ENCODE data around the gene MYO15B.

MYO15B gene

DNA sequence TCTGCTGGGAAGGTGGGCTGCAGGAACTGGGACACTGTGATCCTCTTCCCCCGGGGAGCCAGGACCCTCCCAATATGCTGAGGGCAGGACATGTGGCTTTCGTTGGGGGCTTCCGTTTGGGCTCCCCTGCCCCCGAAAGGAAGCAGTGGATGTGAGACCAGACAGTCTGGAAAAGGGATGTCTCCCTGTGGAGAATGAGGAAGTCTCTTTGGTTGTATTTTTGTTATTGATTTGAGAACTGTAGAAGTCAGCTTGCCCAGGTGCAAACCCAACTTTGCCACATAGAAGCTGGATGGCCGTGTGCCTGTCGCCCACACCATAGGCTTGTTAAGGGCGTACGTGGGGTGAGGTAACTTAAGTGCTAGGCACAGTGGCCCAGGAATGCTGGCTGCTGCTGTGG, 43.4 kb upstream of the MYO15B start:
- H3K27me3 ChIP-seq (ENCODE audit: insufficient read depth, low read depth, severe bottlenecking) = no peaks in the 10 kb centered on the region
- DNase-seq = no peak
- H3K27ac ChIP-seq = peak overlapping the region; percentile 17; the same call in 1 of the 2 replicates
- no peaks in the 10 kb centered on the region for H3K9me3 ChIP-seq (ENCODE audit: severe bottlenecking)
- no peak overlapping the region for H3K4me3 ChIP-seq (ENCODE audit: low read depth, low read length)
- TF ChIP-seq, protein P1, sequence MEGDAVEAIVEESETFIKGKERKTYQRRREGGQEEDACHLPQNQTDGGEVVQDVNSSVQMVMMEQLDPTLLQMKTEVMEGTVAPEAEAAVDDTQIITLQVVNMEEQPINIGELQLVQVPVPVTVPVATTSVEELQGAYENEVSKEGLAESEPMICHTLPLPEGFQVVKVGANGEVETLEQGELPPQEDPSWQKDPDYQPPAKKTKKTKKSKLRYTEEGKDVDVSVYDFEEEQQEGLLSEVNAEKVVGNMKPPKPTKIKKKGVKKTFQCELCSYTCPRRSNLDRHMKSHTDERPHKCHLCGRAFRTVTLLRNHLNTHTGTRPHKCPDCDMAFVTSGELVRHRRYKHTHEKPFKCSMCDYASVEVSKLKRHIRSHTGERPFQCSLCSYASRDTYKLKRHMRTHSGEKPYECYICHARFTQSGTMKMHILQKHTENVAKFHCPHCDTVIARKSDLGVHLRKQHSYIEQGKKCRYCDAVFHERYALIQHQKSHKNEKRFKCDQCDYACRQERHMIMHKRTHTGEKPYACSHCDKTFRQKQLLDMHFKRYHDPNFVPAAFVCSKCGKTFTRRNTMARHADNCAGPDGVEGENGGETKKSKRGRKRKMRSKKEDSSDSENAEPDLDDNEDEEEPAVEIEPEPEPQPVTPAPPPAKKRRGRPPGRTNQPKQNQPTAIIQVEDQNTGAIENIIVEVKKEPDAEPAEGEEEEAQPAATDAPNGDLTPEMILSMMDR (IDR thresholded peaks at IDR 0.05; ENCODE audit: low read depth, low read length) = no peak
- peaks cover 77% of the 10 kb centered on the region for H3K36me3 ChIP-seq

DNA sequence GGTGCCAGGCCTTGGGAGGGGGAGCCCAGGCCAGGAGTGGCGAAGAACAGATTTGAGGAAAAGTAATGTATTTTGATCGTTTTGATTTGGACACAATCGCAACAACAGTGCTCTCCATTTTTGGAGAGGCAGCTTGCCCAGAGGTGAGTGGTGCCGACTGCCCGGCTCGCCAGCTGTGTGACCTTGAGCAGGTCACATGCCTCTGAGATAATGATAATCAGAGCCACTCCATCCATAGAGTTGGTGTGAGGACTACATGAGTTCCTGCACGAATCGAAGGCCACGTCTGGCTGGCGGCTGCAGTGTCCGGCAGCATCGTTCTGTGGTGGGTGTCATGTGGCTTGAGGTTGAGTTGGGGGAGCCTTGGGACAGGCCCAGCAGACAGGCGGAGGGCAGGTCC, 41.4 kb upstream of the MYO15B start:
- DNase-seq = no peak
- TF ChIP-seq, protein P1 (IDR thresholded peaks at IDR 0.05; ENCODE audit: low read depth, low read length) = no peak
- Histone ChIP-seq H3K4me3 (ENCODE audit: low read depth, low read length) (no peak overlapping the region), H3K9me3 (ENCODE audit: severe bottlenecking) (no peaks in the 10 kb centered on the region), H3K27ac (no peak overlapping the region), H3K36me3 (peaks cover 75% of the 10 kb centered on the region), H3K27me3 (ENCODE audit: insufficient read depth, low read depth, severe bottlenecking) (no peaks in the 10 kb centered on the region)

DNA sequence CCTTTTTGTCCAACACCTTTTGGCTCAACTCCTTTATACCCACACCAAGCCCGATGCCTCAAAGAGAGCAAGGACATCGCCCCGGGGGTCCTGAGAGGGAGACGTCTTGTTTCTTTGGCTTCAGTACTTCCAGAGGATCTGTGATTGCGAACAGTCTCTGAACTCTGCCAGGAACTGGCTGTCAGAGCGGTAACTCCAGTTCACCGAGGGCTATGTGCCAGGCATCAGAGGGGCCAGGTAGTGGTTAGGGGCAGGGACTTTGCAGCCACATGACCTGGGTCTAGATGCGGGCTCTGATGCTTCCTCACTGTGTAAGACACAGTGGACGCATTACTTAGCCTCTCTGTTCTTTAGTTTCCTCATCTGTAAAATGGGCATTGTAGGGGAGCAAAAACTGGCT, 40.5 kb upstream of the MYO15B start:
- Histone ChIP-seq H3K36me3 (peaks cover 84% of the 10 kb centered on the region), H3K9me3 (ENCODE audit: severe bottlenecking) (no peaks in the 10 kb centered on the region), H3K27me3 (ENCODE audit: insufficient read depth, low read depth, severe bottlenecking) (no peaks in the 10 kb centered on the region), H3K4me3 (ENCODE audit: low read depth, low read length) (no peak overlapping the region), H3K27ac (no peak overlapping the region)
- no peak for DNase-seq
- TF ChIP-seq, protein P1 (IDR thresholded peaks at IDR 0.05; ENCODE audit: low read depth, low read length) = no peak

DNA sequence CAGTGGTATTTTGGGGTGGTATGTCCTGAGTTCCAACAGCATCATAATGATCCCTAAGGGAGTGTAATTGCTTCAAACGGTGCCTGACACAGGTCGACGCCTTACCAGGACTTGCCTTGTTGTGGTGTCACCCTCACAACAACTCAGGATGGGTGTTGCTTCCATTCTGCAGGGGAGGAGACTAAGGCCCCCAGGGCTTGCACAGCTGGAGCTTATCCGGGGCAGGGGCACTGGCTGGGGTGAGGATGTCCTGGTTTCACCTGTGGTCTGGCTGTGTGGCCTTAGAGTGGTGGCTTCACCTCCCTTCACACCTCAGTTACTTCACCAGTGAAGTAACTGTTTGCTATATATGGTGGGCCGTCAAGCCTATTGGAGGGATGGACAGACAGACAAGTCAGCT, 38.8 kb upstream of the MYO15B start:
- no peak overlapping the region for H3K4me3 ChIP-seq (ENCODE audit: low read depth, low read length)
- peaks cover 91% of the 10 kb centered on the region for H3K36me3 ChIP-seq
- H3K9me3 ChIP-seq (ENCODE audit: severe bottlenecking) = no peaks in the 10 kb centered on the region
- DNase-seq = peak; percentile 12
- H3K27me3 ChIP-seq (ENCODE audit: insufficient read depth, low read depth, severe bottlenecking) = no peaks in the 10 kb centered on the region
- TF ChIP-seq, protein P1 (IDR thresholded peaks at IDR 0.05; ENCODE audit: low read depth, low read length) = no peak
- no peak overlapping the region for H3K27ac ChIP-seq

DNA sequence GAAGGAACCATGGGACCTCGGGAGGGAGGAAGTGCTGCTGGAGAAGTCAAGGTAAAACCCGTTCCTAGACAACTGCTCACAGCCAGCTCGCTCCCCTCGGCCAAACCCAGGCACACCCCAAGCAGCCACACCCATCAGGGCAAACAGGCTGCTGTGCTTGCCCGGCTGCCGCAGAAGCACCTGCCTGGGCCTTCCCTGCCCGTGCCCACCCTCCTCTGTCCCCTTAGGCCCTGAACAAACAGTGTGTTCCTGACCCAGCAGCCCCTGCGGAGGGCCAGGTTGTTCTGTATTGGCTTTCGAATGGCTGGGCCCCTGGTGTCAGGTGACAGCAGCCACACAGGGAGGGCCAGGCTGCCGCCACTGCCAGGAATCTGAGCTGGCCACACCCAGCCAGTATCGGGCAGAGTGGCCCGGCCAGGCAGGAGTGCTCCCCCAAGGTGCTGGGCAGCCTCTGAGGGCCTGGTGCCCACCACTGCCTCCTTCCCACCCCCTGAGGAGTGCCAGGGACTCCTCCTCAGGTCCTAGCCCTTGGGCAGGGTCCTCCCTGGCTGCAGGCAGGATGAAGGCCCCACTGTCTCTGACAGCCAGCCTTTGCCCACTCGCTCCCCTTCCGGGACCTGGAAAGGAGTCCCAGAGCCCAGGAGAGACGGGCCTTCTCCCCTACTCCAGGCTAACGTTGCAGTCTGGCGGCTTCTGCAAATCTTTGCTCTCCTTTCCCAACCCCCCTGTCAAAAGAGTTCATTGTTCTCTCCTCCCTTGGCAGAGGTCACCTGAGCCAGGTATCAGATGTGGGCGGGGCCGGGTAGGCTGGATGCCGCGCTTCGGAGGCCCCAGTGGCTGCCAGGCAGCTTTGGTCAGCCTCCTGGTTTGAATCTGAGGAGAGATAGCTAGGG, 38.1 kb upstream of the MYO15B start:
- TF ChIP-seq, protein P1 (IDR thresholded peaks at IDR 0.05; ENCODE audit: low read depth, low read length) = no peak
- Histone ChIP-seq H3K27me3 (ENCODE audit: insufficient read depth, low read depth, severe bottlenecking) (no peaks in the 10 kb centered on the region), H3K9me3 (ENCODE audit: severe bottlenecking) (no peaks in the 10 kb centered on the region), H3K4me3 (ENCODE audit: low read depth, low read length) (no peak overlapping the region), H3K36me3 (peaks cover 91% of the 10 kb centered on the region), H3K27ac (no peak overlapping the region)
- DNase-seq = peak; percentile 9

DNA sequence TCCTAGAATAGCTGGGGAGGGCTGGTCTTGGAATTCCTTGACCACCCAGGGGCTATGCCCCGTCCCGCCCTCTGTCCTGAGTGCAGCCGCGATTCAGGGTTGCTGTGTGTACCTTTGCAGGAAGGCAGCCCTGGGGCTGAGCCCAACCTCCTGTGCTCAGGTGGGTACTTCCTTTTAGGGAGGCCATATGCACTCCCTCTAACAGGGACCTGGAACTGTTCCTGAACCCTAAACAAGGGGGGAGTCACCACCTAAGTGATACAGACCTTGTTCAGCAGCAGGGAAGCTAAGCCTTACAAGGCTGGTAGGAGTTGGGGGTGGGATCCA, 37.5 kb upstream of the MYO15B start:
- peaks cover 89% of the 10 kb centered on the region for H3K36me3 ChIP-seq
- TF ChIP-seq, protein P1 (IDR thresholded peaks at IDR 0.05; ENCODE audit: low read depth, low read length) = no peak
- no peaks in the 10 kb centered on the region for H3K9me3 ChIP-seq (ENCODE audit: severe bottlenecking)
- H3K4me3 ChIP-seq (ENCODE audit: low read depth, low read length) = no peak overlapping the region
- no peaks in the 10 kb centered on the region for H3K27me3 ChIP-seq (ENCODE audit: insufficient read depth, low read depth, severe bottlenecking)
- DNase-seq = no peak
- no peak overlapping the region for H3K27ac ChIP-seq

Data from WERI-Rb-1 (cell line).